Stimulated activated CD4-positive, alpha-beta T cell treated with anti-CD3 and anti-CD28 coated beads, TNF-alpha, amount 100 ng/mL, for 48 hours (primary cell): ENCODE data around the gene RASA1.

Experiments
- DNase-seq, 3 donors: peaks; one replicate each; pipeline ENCODE4 v3.0.0-alpha.2; 2020; ENCODE audit warnings: low read depth in 3 of 3

The RASA1 gene

GRCh38 chr5:87403899-87404298 lies 136.2 kb downstream of the RASA1 start:
- no peak for DNase-seq

- no peak for DNase-seq
Observed at GRCh38 chr5:87404359-87404758, 136.7 kb downstream of the RASA1 start.

GRCh38 chr5:87405472-87406155 lies 137.9 kb downstream of the RASA1 start:
- DNase-seq: no peak

GRCh38 chr5:87408204-87408603 lies 140.5 kb downstream of the RASA1 start:
- DNase-seq: no peak

- DNase-seq: no peak
Observed at GRCh38 chr5:87410931-87411330, 143.2 kb downstream of the RASA1 start.

GRCh38 chr5:87411586-87411972 lies 143.9 kb downstream of the RASA1 start:
- DNase-seq: no peak

GRCh38 chr5:87411973-87412629 lies 144.4 kb downstream of the RASA1 start:
- peak in 1 of 3 donors; percentile 13 for DNase-seq

GRCh38 chr5:87412630-87413342 lies 145.1 kb downstream of the RASA1 start, which contains the start of gene CCNH:
TSS of gene CCNH (minus strand) at chr5:87412930. CDS start at chr5:87412794, 136 bp downstream.
- DNase-seq: peak; percentile 89 to 94 (median 92)

- DNase-seq: no peak
Observed at GRCh38 chr5:87413343-87413645, 145.6 kb downstream of the RASA1 start.

GRCh38 chr5:87418506-87418905 lies 150.8 kb downstream of the RASA1 start:
- DNase-seq: no peak

- DNase-seq: no peak
Observed at GRCh38 chr5:87421307-87421706, 153.6 kb downstream of the RASA1 start.

- DNase-seq: no peak
Observed at GRCh38 chr5:87423755-87424154, 156.1 kb downstream of the RASA1 start.

- DNase-seq: no peak
Observed at GRCh38 chr5:87430863-87431457, 163.3 kb downstream of the RASA1 start.

- DNase-seq: no peak
Observed at GRCh38 chr5:87432460-87432859, 164.8 kb downstream of the RASA1 start.

GRCh38 chr5:87433945-87434344 lies 166.3 kb downstream of the RASA1 start:
- DNase-seq: no peak

GRCh38 chr5:87434461-87434860 lies 166.8 kb downstream of the RASA1 start:
- no peak for DNase-seq

GRCh38 chr5:87435144-87435694 lies 167.5 kb downstream of the RASA1 start:
- DNase-seq: no peak

- no peak for DNase-seq
Observed at GRCh38 chr5:87437724-87438123, 170.0 kb downstream of the RASA1 start.

- no peak for DNase-seq
Observed at GRCh38 chr5:87438231-87438630, 170.5 kb downstream of the RASA1 start.
